ENCODE results near the gene RUNX2. TPM values are rescaled to one million over a fixed set of nuclear protein-coding genes. Genes with fewer than 3 reads are reported as not detected.

The RUNX2 gene
- total and polyA plus RNA-seq, 2 experiments from 2014 or later: 0.66 to 1.7 TPM

DNA sequence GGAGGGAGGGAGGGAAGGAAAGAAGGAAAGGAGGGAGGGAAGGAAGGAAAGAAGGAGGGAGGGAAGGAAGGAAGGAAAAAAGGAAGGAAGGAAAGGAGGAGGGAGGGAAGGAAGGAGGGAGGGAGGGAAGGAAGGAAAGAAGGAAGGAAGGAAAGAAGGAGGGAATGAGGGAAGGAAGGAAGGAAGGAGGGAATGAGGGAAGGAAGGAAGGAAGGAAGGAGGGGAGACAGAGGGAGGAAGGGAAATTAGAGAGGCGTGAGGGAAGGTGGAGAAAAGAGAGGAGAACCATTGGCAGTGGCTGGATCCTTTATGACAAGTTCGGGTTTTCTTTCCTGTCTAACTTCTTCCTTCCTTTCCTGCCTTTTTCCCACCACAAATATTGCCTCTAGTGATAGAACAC, 71.9 kb downstream of the RUNX2 start (continued):
- no peak for TF ChIP-seq STAT1 (IDR thresholded peaks at IDR 0.05; ENCODE audit: unreplicated experiment)
- TF ChIP-seq JUNB (IDR thresholded peaks at IDR 0.05; ENCODE audit: unreplicated experiment): no peak
- no peak for TF ChIP-seq ZNF331 (CRISPR knock-in tag; IDR thresholded peaks at IDR 0.05; ENCODE audit: low read depth)
- TF ChIP-seq EZH2 (IDR thresholded peaks at IDR 0.05; ENCODE audit: low read depth, unreplicated experiment): no peak
- TF ChIP-seq ZNF114 (CRISPR knock-in tag; IDR thresholded peaks at IDR 0.05): no peak

DNA sequence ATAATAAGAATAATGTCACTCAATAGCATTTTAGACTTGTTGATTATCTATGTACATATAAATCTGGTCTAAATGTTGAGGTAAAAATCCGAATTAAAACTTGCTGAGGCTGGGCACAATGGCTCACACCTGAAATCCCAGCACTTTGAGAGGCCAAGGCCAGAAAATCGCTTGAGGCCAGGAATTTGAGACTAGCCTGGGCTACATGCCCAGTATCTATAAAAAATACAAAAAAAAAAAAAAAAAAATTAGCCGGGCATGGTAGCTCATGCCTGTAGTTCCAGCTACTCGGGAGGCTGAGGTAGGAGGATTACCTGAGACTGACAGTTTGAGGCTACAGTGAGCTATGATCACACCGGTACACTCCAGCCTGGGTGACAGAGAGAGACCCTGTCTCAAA, 83.8 kb downstream of the RUNX2 start:
- Mint-ChIP-seq H3K4me3 (no peak overlapping the region), H3K27me3 (ENCODE audit: insufficient read depth, low read depth, poor library complexity) (peaks cover 3% of the 10 kb centered on the region), H3K4me1 (no peaks in the 10 kb centered on the region), H3K27ac (no peak overlapping the region), H3K9me3 (no peaks in the 10 kb centered on the region), H3K36me3 (ENCODE audit: low read depth) (no peaks in the 10 kb centered on the region)
- Histone ChIP-seq H3K27me3 (ENCODE audit: insufficient read depth) (peaks cover 19% of the 10 kb centered on the region), H3F3A (replicated peaks; ENCODE audit: low read depth) (no peaks in the 10 kb centered on the region), H3K79me2 (replicated peaks; ENCODE audit: insufficient read depth) (no peaks in the 10 kb centered on the region), H2AFZ (no peak overlapping the region), H3K4me3 (no peak overlapping the region), H3K36me3 (ENCODE audit: insufficient read depth) (no peaks in the 10 kb centered on the region), H3K4me2 (no peak overlapping the region), H4K20me1 (replicated peaks; ENCODE audit: insufficient read depth) (no peaks in the 10 kb centered on the region), H3K27ac (ENCODE audit: low read depth) (no peak overlapping the region), H3K4me1 (ENCODE audit: insufficient read depth) (no peaks in the 10 kb centered on the region), H3K9me2 (ENCODE audit: insufficient read depth) (0 out of 2 replicates have a peak, but pooled peaks cover 3% of the 10 kb centered on the region)
- DNase-seq (ENCODE audit: low spot score) (no peak), ATAC-seq (no peak)
- TF ChIP-seq POLR2AphosphoS5 (IDR thresholded peaks at IDR 0.05; ENCODE audit: low read depth): no peak
- TF ChIP-seq, protein P1, sequence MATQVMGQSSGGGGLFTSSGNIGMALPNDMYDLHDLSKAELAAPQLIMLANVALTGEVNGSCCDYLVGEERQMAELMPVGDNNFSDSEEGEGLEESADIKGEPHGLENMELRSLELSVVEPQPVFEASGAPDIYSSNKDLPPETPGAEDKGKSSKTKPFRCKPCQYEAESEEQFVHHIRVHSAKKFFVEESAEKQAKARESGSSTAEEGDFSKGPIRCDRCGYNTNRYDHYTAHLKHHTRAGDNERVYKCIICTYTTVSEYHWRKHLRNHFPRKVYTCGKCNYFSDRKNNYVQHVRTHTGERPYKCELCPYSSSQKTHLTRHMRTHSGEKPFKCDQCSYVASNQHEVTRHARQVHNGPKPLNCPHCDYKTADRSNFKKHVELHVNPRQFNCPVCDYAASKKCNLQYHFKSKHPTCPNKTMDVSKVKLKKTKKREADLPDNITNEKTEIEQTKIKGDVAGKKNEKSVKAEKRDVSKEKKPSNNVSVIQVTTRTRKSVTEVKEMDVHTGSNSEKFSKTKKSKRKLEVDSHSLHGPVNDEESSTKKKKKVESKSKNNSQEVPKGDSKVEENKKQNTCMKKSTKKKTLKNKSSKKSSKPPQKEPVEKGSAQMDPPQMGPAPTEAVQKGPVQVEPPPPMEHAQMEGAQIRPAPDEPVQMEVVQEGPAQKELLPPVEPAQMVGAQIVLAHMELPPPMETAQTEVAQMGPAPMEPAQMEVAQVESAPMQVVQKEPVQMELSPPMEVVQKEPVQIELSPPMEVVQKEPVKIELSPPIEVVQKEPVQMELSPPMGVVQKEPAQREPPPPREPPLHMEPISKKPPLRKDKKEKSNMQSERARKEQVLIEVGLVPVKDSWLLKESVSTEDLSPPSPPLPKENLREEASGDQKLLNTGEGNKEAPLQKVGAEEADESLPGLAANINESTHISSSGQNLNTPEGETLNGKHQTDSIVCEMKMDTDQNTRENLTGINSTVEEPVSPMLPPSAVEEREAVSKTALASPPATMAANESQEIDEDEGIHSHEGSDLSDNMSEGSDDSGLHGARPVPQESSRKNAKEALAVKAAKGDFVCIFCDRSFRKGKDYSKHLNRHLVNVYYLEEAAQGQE (IDR thresholded peaks at IDR 0.05; ENCODE audit: unreplicated experiment): no peak
- TF ChIP-seq ZNF114 (CRISPR knock-in tag; IDR thresholded peaks at IDR 0.05): no peak
- TF ChIP-seq JUNB (IDR thresholded peaks at IDR 0.05; ENCODE audit: unreplicated experiment): no peak
- no peak for TF ChIP-seq NANOG (IDR thresholded peaks at IDR 0.05; ENCODE audit: borderline replicate concordance)
- no peak for TF ChIP-seq ZNF331 (CRISPR knock-in tag; IDR thresholded peaks at IDR 0.05; ENCODE audit: low read depth)
- no peak for TF ChIP-seq STAT1 (IDR thresholded peaks at IDR 0.05; ENCODE audit: unreplicated experiment)
- no peak for TF ChIP-seq EZH2phosphoT487 (IDR thresholded peaks at IDR 0.05; ENCODE audit: unreplicated experiment)
- no peak for TF ChIP-seq CREB1 (CRISPR knock-in tag; IDR thresholded peaks at IDR 0.05; ENCODE audit: low read depth)
- TF ChIP-seq, protein P2, sequence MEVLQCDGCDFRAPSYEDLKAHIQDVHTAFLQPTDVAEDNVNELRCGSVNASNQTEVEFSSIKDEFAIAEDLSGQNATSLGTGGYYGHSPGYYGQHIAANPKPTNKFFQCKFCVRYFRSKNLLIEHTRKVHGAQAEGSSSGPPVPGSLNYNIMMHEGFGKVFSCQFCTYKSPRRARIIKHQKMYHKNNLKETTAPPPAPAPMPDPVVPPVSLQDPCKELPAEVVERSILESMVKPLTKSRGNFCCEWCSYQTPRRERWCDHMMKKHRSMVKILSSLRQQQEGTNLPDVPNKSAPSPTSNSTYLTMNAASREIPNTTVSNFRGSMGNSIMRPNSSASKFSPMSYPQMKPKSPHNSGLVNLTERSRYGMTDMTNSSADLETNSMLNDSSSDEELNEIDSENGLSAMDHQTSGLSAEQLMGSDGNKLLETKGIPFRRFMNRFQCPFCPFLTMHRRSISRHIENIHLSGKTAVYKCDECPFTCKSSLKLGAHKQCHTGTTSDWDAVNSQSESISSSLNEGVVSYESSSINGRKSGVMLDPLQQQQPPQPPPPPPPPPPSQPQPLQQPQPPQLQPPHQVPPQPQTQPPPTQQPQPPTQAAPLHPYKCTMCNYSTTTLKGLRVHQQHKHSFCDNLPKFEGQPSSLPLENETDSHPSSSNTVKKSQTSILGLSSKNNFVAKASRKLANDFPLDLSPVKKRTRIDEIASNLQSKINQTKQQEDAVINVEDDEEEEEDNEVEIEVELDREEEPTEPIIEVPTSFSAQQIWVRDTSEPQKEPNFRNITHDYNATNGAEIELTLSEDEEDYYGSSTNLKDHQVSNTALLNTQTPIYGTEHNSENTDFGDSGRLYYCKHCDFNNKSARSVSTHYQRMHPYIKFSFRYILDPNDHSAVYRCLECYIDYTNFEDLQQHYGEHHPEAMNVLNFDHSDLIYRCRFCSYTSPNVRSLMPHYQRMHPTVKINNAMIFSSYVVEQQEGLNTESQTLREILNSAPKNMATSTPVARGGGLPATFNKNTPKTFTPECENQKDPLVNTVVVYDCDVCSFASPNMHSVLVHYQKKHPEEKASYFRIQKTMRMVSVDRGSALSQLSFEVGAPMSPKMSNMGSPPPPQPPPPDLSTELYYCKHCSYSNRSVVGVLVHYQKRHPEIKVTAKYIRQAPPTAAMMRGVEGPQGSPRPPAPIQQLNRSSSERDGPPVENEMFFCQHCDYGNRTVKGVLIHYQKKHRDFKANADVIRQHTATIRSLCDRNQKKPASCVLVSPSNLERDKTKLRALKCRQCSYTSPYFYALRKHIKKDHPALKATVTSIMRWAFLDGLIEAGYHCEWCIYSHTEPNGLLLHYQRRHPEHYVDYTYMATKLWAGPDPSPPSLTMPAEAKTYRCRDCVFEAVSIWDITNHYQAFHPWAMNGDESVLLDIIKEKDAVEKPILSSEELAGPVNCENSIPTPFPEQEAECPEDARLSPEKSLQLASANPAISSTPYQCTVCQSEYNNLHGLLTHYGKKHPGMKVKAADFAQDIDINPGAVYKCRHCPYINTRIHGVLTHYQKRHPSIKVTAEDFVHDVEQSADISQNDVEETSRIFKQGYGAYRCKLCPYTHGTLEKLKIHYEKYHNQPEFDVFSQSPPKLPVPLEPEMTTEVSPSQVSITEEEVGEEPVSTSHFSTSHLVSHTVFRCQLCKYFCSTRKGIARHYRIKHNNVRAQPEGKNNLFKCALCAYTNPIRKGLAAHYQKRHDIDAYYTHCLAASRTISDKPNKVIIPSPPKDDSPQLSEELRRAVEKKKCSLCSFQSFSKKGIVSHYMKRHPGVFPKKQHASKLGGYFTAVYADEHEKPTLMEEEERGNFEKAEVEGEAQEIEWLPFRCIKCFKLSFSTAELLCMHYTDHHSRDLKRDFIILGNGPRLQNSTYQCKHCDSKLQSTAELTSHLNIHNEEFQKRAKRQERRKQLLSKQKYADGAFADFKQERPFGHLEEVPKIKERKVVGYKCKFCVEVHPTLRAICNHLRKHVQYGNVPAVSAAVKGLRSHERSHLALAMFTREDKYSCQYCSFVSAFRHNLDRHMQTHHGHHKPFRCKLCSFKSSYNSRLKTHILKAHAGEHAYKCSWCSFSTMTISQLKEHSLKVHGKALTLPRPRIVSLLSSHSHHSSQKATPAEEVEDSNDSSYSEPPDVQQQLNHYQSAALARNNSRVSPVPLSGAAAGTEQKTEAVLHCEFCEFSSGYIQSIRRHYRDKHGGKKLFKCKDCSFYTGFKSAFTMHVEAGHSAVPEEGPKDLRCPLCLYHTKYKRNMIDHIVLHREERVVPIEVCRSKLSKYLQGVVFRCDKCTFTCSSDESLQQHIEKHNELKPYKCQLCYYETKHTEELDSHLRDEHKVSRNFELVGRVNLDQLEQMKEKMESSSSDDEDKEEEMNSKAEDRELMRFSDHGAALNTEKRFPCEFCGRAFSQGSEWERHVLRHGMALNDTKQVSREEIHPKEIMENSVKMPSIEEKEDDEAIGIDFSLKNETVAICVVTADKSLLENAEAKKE (CRISPR knock-in tag; IDR thresholded peaks at IDR 0.05): no peak
- TF ChIP-seq, protein P3, sequence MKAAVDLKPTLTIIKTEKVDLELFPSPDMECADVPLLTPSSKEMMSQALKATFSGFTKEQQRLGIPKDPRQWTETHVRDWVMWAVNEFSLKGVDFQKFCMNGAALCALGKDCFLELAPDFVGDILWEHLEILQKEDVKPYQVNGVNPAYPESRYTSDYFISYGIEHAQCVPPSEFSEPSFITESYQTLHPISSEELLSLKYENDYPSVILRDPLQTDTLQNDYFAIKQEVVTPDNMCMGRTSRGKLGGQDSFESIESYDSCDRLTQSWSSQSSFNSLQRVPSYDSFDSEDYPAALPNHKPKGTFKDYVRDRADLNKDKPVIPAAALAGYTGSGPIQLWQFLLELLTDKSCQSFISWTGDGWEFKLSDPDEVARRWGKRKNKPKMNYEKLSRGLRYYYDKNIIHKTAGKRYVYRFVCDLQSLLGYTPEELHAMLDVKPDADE (IDR thresholded peaks at IDR 0.05): no peak
- TF ChIP-seq EZH2 (IDR thresholded peaks at IDR 0.05; ENCODE audit: low read depth, unreplicated experiment): no peak
- TF ChIP-seq, protein P4, sequence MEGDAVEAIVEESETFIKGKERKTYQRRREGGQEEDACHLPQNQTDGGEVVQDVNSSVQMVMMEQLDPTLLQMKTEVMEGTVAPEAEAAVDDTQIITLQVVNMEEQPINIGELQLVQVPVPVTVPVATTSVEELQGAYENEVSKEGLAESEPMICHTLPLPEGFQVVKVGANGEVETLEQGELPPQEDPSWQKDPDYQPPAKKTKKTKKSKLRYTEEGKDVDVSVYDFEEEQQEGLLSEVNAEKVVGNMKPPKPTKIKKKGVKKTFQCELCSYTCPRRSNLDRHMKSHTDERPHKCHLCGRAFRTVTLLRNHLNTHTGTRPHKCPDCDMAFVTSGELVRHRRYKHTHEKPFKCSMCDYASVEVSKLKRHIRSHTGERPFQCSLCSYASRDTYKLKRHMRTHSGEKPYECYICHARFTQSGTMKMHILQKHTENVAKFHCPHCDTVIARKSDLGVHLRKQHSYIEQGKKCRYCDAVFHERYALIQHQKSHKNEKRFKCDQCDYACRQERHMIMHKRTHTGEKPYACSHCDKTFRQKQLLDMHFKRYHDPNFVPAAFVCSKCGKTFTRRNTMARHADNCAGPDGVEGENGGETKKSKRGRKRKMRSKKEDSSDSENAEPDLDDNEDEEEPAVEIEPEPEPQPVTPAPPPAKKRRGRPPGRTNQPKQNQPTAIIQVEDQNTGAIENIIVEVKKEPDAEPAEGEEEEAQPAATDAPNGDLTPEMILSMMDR (conservative IDR thresholded peaks at IDR 0.05; ENCODE audit: low read depth in 2 of 2): no peak
